D341Med (cell line): ENCODE measurements around the gene ANKFN1.

ENCODE experiments used
- DNase-seq: peaks from one replicate; pipeline ENCODE4 v3.0.0; 2012; ENCODE audit warnings: low spot score

ANKFN1 gene

GRCh38 chr17:56436142-56436541 lies 282.9 kb downstream of the ANKFN1 start:
- no peak for DNase-seq

DNA sequence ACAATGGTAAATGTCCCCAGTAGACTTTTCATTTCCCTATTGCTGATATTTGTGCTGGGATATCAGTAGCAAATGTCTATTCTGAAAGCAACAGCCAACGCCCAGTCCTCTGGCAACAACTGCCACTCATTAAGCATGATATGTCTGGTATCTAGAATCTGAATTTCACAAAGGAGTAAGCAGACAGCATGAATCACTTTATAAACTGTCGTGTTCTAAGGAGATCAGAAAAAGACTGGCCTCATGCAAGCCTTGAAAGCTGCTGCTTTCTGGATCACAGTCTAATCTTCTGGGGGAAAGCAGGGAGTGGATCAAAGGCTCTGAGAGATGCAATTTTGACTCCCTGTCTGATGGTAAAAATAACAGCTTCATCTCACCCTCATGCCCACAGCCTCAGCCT lies 287.1 kb downstream of the ANKFN1 start:
- DNase-seq = no peak

GRCh38 chr17:56441308-56441707 lies 288.0 kb downstream of the ANKFN1 start:
- DNase-seq = no peak

DNA sequence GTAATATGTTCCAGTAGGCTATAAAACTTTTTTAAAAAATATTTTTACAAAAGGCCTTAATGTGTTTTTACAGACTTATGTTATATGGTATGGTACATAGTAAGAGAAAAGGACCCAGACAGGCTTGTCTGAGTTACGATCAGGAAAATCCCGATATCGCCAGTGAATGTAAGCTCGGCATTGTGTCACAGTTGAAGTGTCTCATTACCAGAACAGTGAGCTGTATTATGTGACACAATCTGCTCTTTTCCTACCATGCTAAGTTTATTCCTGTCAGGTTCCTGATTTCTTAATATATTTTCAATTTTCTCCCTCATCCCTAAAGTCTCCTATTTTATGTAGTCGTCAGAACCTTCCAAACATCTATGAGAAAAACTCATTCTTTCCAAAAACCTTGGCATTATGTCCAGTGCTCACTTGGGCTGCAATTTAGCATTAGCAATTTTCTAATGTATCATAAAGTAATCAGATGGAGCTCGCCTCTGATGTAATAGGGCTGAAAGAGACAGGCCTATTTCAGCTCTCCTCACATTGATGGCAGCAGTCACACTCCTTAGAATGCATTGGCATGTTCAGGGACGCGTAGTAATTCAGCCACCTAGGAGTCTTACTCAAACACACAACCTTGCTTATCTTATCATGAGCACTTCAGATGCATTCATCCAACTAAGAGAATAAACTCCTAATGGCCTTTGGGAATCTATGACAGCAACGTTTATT lies 292.6 kb downstream of the ANKFN1 start:
- no peak for DNase-seq

DNA sequence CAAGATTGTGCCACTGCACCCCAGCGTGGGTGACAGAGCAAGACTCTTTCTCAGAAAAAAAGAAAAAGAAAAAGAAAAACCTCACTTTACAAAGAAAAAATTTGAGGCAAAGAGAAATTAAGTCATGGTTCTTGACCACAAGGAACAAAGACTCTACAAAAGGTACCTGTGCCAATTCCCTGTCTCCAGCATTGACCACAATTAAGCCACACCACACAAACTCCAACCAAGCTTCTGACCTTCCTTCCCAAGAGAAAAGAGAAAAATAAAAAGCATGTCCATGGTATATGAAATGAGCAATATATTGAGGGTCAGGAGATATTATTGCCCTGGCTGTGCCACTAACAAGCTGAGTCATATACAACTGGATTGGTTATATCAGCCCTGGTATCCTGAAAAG lies 293.9 kb downstream of the ANKFN1 start:
- DNase-seq = no peak

DNA sequence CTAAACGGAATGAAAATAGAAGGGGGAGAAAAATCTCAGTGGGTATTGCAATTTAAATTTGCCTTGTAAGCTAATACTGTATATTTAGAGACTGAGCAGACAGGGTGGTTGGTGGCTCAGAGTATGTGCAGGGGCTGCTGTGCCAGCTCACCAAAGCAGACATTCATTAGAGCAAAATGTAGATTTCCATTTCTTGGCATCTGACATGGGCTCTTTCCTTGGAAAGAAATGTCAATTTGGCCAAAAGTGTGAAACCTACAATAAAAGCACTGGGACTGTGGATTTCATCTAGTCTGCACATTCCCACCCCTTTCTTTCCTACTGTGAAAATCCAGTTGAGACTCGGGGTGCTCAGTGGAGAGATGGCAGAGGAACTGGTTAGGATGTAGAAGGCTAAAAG lies 295.1 kb downstream of the ANKFN1 start:
- no peak for DNase-seq

- no peak for DNase-seq
Observed at GRCh38 chr17:56449176-56449575, 295.9 kb downstream of the ANKFN1 start.

DNA sequence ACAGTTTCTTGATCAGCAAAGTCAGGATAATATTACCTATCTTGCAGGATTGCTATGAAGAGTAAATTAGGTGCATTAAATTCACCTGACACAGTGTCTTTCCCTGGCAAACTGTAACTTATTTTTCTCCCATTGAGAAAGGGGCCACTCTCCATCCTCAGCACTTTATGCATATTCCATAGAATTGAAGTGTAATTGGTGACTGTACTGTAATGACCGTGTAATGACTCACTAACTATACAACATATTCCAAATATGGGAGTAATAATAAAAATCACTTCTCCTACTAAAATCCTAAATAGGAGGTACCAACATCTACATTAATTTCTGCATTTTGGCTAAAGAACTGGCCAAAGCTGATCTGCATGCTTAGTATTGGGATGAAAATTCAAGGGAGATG lies 298.4 kb downstream of the ANKFN1 start:
- no peak for DNase-seq

DNA sequence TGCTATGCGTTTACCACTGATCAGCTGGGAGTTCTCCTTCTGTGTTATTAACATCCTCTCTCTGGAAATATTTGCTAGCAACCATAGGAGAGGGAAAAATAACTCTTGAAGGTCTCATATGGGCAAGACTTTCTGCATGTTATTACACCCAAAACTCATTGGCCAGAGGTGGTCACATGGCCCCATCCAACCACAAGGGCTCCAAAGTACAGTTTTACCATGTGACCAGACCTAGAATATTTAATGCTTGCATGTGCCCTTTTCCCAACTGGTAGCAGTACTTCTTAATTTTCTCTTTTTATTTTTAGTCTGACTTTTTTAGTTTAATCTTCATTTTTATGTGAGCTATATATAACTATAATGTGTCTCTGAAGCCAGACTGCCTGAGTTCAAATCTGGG lies 299.2 kb downstream of the ANKFN1 start:
- no peak for DNase-seq

- no peak for DNase-seq
Observed at GRCh38 chr17:56457501-56457900, 304.2 kb downstream of the ANKFN1 start.

GRCh38 chr17:56465886-56466285 lies 312.6 kb downstream of the ANKFN1 start:
- DNase-seq = no peak

DNA sequence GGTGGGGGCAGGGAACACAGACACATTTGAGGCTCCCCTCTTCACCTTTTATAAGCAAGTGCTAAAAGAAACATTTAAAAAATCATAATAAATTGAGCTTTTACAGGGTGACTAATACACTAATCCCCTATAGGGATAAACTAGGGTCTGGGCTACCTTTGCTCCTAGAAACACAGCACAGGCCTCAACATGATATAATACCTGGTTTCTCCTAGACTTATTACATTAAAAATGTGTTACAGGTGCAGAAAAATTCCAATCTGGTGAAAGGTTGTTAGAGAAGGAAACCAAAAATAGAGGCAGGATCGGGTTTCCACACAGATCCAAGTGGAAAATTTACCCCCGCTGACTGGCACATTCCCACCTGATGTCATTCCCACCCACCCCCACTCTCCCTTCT lies 315.6 kb downstream of the ANKFN1 start:
- DNase-seq = no peak

DNA sequence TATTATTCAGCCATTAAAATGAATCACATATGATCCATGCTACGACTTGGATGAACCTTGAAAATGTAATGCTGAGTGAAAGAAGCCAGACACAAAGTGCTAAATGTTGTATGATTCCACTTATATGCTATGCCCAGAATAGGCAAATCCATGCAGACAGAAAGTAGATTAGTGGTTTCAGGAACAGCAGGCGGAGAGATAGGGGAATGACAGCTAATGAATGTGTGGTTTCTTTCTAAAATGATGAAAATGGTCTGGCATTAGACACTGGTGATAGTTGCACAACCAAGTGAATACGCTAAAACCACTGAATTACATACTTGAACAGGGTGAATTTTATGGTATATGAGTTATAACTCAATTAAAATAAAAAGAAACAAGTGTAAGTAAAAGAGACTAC lies 318.4 kb downstream of the ANKFN1 start:
- no peak for DNase-seq

DNA sequence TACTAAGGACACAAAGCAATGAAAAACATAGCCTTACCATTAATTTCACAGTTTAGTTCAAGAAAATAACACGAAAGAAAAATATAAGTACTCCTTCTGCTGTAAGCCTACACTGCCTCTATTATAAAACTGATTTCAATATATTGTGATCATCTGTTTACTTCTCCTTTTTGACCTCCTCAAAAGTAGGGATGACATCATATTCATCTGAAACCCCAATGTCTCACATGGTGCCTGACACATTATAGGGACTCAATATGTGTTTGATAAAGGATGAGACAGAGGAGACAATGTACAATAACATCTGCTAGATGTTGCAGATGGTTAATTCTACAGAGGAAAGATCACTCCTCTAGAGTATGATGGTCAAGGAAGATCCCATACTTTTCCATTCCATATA lies 321.8 kb downstream of the ANKFN1 start:
- no peak for DNase-seq

GRCh38 chr17:56478836-56479447 lies 325.7 kb downstream of the ANKFN1 start:
- DNase-seq = peak; percentile 57

DNA sequence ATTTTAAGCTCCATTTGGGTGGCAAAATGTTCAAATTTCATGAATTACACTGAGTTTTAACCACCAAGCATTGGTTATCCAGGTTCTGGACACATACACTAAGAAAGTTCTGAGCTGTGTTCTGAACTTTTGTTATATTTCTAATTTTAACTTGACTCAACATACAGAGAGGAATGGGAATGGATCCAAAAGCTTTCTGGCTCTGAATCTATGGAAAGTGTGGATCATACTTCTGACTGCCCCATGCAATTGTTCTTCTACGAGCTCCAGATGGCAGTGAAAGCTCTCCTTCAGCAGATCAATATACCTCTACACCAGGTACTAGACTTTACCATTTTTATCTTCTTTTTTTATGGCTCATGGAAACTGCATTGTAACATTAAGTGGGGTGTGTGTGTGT lies 327.2 kb downstream of the ANKFN1 start:
- DNase-seq = no peak

GRCh38 chr17:56481659-56482058 lies 328.4 kb downstream of the ANKFN1 start:
- DNase-seq = no peak

- no peak for DNase-seq
Observed at GRCh38 chr17:56482229-56482628, 329.0 kb downstream of the ANKFN1 start.

- no peak for DNase-seq
Observed at GRCh38 chr17:56486732-56487131, 333.5 kb downstream of the ANKFN1 start.

DNA sequence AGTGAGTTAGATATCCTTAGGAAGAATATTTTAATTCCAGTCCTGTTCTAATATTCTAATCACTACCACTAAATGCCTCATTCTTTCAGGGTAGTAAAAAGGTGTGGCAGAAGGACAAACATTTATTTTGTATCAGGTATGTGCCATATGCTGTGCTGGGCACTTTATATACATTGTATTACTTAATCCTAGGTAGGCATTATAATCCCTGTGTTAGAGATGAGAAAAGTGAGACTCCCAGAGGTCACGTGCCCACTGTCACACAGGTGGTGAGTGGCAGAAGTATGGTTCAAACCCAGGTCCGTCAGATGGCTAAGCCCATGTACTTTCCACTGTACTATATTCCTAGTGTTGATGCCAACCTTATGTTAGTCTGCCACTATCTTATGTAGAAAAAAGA lies 335.5 kb downstream of the ANKFN1 start:
- DNase-seq = no peak

DNA sequence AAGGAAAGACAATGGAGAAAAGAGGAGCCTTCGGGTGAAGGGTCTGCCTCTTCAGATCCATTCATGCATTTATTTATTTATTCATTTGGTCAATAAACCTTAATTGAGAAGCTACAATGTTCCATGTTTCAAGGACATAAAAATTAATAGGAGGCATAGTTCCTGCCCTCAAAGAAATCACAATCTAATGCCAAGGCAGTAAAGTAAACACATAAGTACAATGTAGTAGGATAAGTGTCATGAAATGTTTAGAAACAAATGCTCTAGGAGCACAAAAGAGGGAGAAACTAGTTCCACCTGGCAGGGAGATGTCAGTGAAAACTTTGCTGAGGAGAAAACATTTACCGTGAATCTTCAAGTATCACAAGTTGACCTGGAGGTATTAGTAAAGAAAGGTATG lies 336.7 kb downstream of the ANKFN1 start:
- no peak for DNase-seq

DNA sequence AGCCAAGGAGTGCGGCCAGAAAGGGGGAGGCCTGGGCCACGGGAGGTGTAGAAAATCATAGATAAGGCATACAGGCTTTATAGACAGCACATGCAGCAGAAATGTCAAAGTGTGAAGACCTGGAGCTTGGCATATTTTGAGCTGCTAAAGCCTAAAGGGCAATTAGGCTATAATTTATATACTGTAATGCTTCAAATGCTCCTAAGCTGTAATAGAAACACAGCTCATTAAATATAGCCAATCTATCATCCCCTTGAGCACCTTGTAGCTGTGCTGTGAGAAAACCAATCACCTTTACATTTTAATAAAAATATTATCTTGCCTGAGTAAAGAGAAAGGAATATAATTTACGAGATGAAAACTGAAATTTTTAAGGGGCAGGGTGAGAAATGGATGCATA lies 342.3 kb downstream of the ANKFN1 start:
- no peak for DNase-seq

DNA sequence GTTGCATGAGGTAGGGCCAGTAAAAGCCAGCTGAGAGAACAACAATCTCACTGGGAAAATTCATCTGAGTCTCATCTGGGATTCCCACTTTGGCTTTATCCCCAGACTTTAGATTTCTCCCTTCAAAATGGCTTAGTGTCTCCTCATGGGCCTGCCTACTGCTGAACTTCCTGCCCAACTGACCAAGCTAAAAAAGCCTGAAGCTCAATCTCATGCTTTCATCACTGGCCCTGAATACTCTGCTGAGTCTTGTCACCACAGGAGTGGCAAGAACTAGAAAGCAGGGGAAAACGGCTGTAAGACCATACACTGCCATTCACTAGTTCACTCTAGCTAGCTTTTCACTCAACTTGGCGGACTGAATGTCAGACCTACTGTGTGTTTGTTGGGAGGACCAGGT lies 343.9 kb downstream of the ANKFN1 start:
- no peak for DNase-seq

- no peak for DNase-seq
Observed at GRCh38 chr17:56499799-56500388, 346.6 kb downstream of the ANKFN1 start.
